Measurements from ENCODE around the gene EGFR.

EGFR gene

DNA sequence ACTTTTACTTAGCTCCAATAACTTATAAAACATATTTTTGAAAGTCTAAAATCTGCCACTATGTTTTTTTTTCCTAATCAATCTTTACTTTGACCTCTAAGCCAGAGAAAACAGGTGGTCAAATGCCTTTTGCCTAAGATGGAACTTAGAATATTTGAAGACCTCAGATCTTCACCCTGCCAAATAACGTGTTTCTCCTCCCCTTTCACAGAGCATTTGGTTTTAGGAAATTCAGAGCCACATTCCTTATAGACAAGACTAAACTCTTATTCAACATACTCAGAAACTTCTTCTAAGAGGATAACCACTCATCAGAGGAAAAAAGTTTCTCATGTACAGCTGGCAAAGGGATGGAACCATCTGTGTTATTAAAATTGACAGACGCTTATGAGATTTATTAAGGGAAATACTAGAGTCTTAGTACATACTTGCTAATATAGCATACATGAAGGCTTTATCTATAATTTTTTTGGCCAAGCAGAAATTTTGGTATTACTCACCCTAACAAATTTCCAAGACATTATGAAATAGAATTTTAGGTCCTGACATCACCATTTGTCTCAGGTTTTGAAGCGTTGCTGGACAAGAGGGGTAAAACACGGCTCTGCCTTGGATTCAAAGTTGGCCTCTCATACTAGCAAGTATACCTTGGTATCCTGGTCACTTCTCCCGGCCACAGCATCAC is 2.6 kb upstream of the EGFR start:
- TF ChIP-seq POLR2A (IDR thresholded peaks at IDR 0.05; ENCODE audit: extremely low read depth, insufficient read length) (no peak), MYC (IDR thresholded peaks at IDR 0.05; ENCODE audit: low read depth, low read length) (no peak)
- TF ChIP-seq, protein P1, sequence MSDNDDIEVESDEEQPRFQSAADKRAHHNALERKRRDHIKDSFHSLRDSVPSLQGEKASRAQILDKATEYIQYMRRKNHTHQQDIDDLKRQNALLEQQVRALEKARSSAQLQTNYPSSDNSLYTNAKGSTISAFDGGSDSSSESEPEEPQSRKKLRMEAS (IDR thresholded peaks at IDR 0.05; ENCODE audit: low read depth, low read length): no peak
- TF ChIP-seq, protein P2, sequence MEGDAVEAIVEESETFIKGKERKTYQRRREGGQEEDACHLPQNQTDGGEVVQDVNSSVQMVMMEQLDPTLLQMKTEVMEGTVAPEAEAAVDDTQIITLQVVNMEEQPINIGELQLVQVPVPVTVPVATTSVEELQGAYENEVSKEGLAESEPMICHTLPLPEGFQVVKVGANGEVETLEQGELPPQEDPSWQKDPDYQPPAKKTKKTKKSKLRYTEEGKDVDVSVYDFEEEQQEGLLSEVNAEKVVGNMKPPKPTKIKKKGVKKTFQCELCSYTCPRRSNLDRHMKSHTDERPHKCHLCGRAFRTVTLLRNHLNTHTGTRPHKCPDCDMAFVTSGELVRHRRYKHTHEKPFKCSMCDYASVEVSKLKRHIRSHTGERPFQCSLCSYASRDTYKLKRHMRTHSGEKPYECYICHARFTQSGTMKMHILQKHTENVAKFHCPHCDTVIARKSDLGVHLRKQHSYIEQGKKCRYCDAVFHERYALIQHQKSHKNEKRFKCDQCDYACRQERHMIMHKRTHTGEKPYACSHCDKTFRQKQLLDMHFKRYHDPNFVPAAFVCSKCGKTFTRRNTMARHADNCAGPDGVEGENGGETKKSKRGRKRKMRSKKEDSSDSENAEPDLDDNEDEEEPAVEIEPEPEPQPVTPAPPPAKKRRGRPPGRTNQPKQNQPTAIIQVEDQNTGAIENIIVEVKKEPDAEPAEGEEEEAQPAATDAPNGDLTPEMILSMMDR (IDR thresholded peaks at IDR 0.05; ENCODE audit: low read depth, low read length): no peak
- no peak overlapping the region for H3K4me3 ChIP-seq (ENCODE audit: low read depth, low read length)
- DNase-seq (ENCODE audit: low read depth): no peak

DNA sequence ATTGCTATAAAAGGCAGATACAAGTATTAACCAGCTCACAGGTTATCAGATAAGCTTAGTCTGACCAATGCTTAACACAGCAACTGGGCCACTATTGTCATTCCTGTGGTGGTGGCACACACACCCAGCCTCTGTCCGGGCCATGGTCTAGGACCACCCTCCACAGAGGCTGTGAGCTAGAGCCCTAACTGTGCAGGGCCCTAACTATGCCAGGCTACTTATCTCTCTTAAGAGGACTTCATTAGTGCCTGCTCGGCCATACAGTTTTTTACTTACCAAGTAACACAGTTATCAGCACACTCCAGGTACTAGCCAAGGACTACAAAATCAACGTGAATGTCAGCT is 2.1 kb upstream of the EGFR start:
- no peak overlapping the region for H3K4me3 ChIP-seq (ENCODE audit: low read depth, low read length)
- no peak for DNase-seq (ENCODE audit: low read depth)
- TF ChIP-seq MYC (IDR thresholded peaks at IDR 0.05; ENCODE audit: low read depth, low read length) (no peak), POLR2A (IDR thresholded peaks at IDR 0.05; ENCODE audit: extremely low read depth, insufficient read length) (no peak)
- TF ChIP-seq, protein P2 (IDR thresholded peaks at IDR 0.05; ENCODE audit: low read depth, low read length): no peak
- TF ChIP-seq, protein P1 (IDR thresholded peaks at IDR 0.05; ENCODE audit: low read depth, low read length): no peak

DNA sequence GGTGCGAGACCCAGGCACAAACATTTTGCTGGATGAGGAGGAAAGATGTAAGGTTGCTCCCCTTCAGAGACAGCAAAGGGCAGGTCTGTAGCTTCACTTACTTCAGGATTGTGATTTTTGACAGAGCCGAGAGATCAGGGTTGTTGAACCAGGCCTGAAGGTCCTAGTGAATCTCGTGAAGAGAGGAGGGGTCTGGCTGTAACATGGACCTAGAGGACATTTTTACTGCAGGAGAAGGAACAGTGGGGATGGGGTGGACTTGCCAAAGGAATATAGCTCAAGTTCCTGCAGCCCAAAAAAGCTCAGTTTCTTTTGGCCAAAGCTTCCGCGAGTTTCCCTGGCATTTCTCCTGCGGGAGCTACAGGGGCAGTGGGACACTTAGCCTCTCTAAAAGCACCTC is 976 bp upstream of the EGFR start:
- DNase-seq (ENCODE audit: low read depth): no peak
- no peak overlapping the region for H3K4me3 ChIP-seq (ENCODE audit: low read depth, low read length)
- TF ChIP-seq, protein P2 (IDR thresholded peaks at IDR 0.05; ENCODE audit: low read depth, low read length): no peak
- TF ChIP-seq, protein P1 (IDR thresholded peaks at IDR 0.05; ENCODE audit: low read depth, low read length): no peak
- TF ChIP-seq MYC (IDR thresholded peaks at IDR 0.05; ENCODE audit: low read depth, low read length) (no peak), POLR2A (IDR thresholded peaks at IDR 0.05; ENCODE audit: extremely low read depth, insufficient read length) (no peak)

DNA sequence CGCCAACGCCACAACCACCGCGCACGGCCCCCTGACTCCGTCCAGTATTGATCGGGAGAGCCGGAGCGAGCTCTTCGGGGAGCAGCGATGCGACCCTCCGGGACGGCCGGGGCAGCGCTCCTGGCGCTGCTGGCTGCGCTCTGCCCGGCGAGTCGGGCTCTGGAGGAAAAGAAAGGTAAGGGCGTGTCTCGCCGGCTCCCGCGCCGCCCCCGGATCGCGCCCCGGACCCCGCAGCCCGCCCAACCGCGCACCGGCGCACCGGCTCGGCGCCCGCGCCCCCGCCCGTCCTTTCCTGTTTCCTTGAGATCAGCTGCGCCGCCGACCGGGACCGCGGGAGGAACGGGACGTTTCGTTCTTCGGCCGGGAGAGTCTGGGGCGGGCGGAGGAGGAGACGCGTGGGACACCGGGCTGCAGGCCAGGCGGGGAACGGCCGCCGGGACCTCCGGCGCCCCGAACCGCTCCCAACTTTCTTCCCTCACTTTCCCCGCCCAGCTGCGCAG is 424 bp downstream of the EGFR start:
- TF ChIP-seq, protein P2 (IDR thresholded peaks at IDR 0.05; ENCODE audit: low read depth, low read length): no peak
- no peak for TF ChIP-seq POLR2A (IDR thresholded peaks at IDR 0.05; ENCODE audit: extremely low read depth, insufficient read length)
- TF ChIP-seq, protein P1 (IDR thresholded peaks at IDR 0.05; ENCODE audit: low read depth, low read length): no peak
- H3K4me3 ChIP-seq (ENCODE audit: low read depth, low read length): no peak overlapping the region

DNA sequence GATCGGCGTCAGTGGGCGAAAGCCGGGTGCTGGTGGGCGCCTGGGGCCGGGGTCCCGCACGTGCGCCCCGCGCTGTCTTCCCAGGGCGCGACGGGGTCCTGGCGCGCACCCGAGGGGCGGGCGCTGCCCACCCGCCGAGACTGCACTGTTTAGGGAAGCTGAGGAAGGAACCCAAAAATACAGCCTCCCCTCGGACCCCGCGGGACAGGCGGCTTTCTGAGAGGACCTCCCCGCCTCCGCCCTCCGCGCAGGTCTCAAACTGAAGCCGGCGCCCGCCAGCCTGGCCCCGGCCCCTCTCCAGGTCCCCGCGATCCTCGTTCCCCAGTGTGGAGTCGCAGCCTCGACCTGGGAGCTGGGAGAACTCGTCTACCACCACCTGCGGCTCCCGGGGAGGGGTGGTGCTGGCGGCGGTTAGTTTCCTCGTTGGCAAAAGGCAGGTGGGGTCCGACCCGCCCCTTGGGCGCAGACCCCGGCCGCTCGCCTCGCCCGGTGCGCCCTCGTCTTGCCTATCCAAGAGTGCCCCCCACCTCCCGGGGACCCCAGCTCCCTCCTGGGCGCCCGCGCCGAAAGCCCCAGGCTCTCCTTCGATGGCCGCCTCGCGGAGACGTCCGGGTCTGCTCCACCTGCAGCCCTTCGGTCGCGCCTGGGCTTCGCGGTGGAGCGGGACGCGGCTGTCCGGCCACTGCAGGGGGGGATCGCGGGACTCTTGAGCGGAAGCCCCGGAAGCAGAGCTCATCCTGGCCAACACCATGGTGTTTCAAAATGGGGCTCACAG is 1.1 kb downstream of the EGFR start:
- no peak for DNase-seq (ENCODE audit: low read depth)
- H3K4me3 ChIP-seq (ENCODE audit: low read depth, low read length): no peak overlapping the region
- TF ChIP-seq POLR2A (IDR thresholded peaks at IDR 0.05; ENCODE audit: extremely low read depth, insufficient read length): no peak
- TF ChIP-seq, protein P2 (IDR thresholded peaks at IDR 0.05; ENCODE audit: low read depth, low read length): no peak
- no peak for TF ChIP-seq MYC (IDR thresholded peaks at IDR 0.05; ENCODE audit: low read depth, low read length)
- TF ChIP-seq, protein P1 (IDR thresholded peaks at IDR 0.05; ENCODE audit: low read depth, low read length): no peak

More for the DNA sequence above, 424 bp downstream of the EGFR start:
- no peak for DNase-seq (ENCODE audit: low read depth)
